WTC11 (cell line): ENCODE measurements around the gene FANCD2OS.

ENCODE experiments used
- AFF4 ChIP-seq: sonication (generic); formaldehyde crosslinking; IDR thresholded peaks from 2 replicates; pipeline ENCODE4 v1.8.1; 2023; ENCODE audit warnings: mild to moderate bottlenecking, missing genetic modification reagents, borderline replicate concordance
- ATF3 ChIP-seq: sonication (generic); formaldehyde crosslinking; conservative IDR thresholded peaks from 2 replicates; pipeline ENCODE4 v1.8.1; 2022; ENCODE audit warnings: mild to moderate bottlenecking, missing genetic modification reagents
- ATF6 ChIP-seq: sonication (generic); formaldehyde crosslinking; IDR thresholded peaks from 2 replicates; pipeline ENCODE4 v1.8.1; 2023; ENCODE audit warnings: mild to moderate bottlenecking, missing genetic modification reagents
- CBFB ChIP-seq: sonication (generic); formaldehyde crosslinking; IDR thresholded peaks from 2 replicates; pipeline ENCODE4 v1.8.1; 2022; ENCODE audit warnings: mild to moderate bottlenecking, low read depth, missing genetic modification reagents
- CREM ChIP-seq: sonication (generic); formaldehyde crosslinking; IDR thresholded peaks from 2 replicates; pipeline ENCODE4 v1.8.1; 2022; ENCODE audit warnings: mild to moderate bottlenecking, missing genetic modification reagents, moderate library complexity
- CTCF ChIP-seq: fragments of 200-600 bp; IDR thresholded peaks from 2 replicates; pipeline ENCODE4 v1.8.0; 2022; ENCODE audit warnings: antibody characterized with exemption
- IRF2 ChIP-seq: sonication (generic); formaldehyde crosslinking; IDR thresholded peaks from 2 replicates; pipeline ENCODE4 v1.8.0; 2022; ENCODE audit warnings: low read depth, missing genetic modification reagents, borderline replicate concordance
- MAX ChIP-seq: sonication (generic); formaldehyde crosslinking; IDR thresholded peaks from 2 replicates; pipeline ENCODE4 v1.8.0; 2022; ENCODE audit warnings: mild to moderate bottlenecking, missing genetic modification reagents
- PRDM15 ChIP-seq: sonication (generic); formaldehyde crosslinking; IDR thresholded peaks from 2 replicates; pipeline ENCODE4 v1.8.0; 2022; ENCODE audit warnings: missing genetic modification reagents
- RELA ChIP-seq: sonication (generic); formaldehyde crosslinking; IDR thresholded peaks from 2 replicates; pipeline ENCODE4 v1.8.1; 2022; ENCODE audit warnings: missing genetic modification reagents, mild to moderate bottlenecking, borderline replicate concordance
- SMAD3 ChIP-seq: sonication (generic); formaldehyde crosslinking; IDR thresholded peaks from 2 replicates; pipeline ENCODE4 v1.8.0; 2022; ENCODE audit warnings: missing genetic modification reagents, mild to moderate bottlenecking, borderline replicate concordance
- SP1 ChIP-seq: sonication (generic); formaldehyde crosslinking; conservative IDR thresholded peaks from 2 replicates; pipeline ENCODE4 v1.8.1; 2022; ENCODE audit warnings: missing genetic modification reagents
- TCF7 ChIP-seq: sonication (generic); formaldehyde crosslinking; IDR thresholded peaks from 2 replicates; pipeline ENCODE4 v1.8.0; 2022; ENCODE audit warnings: mild to moderate bottlenecking, low read depth, missing genetic modification reagents, moderate library complexity
- USF2 ChIP-seq: sonication (generic); formaldehyde crosslinking; IDR thresholded peaks from 2 replicates; pipeline ENCODE4 v1.8.1; 2023; ENCODE audit warnings: mild to moderate bottlenecking, missing genetic modification reagents, moderate library complexity

- TF ChIP-seq CTCF = no peak
- TF ChIP-seq ATF6 (CRISPR knock-in tag) = no peak
- no peak for TF ChIP-seq IRF2 (CRISPR knock-in tag)
- TF ChIP-seq AFF4 (CRISPR knock-in tag) = no peak
- no peak for TF ChIP-seq SP1 (CRISPR knock-in tag)
- TF ChIP-seq TCF7 (CRISPR knock-in tag) = no peak
- TF ChIP-seq MAX (CRISPR knock-in tag) = no peak
- TF ChIP-seq RELA = no peak
- TF ChIP-seq ATF3 (CRISPR knock-in tag) = no peak
- no peak for TF ChIP-seq CREM (CRISPR knock-in tag)
- TF ChIP-seq USF2 = no peak
- no peak for TF ChIP-seq PRDM15
- TF ChIP-seq CBFB (CRISPR knock-in tag) = no peak
- TF ChIP-seq SMAD3 (CRISPR knock-in tag) = no peak
These were observed 14.7 kb upstream of the FANCD2OS start for GRCh38 chr3:10122724-10123123.
